HEK293 (cell line): ENCODE results near the gene SKP2.
A peak's percentile ranks its signal among the peaks of the same experiment; 100 is the strongest.

ENCODE experiments used
- HOXA7 ChIP-seq: sonication (generic); formaldehyde crosslinking; IDR thresholded peaks from 2 replicates; pipeline ENCODE4 v1.8.1; 2022; ENCODE audit warnings: missing genetic modification reagents, borderline replicate concordance
- MEIS1 ChIP-seq: sonication (generic); formaldehyde crosslinking; IDR thresholded peaks from 2 replicates; pipeline ENCODE4 v1.8.1; 2022; ENCODE audit warnings: missing genetic modification reagents, mild to moderate bottlenecking, borderline replicate concordance
- OSR2 ChIP-seq: fragments of 450-650 bp; formaldehyde crosslinking; IDR thresholded peaks from 2 replicates; pipeline ENCODE4 v1.5.1; 2016; ENCODE audit warnings: missing biosample characterization, missing genetic modification characterization
- REPIN1 ChIP-seq: fragments of 450-650 bp; formaldehyde crosslinking; IDR thresholded peaks from 2 replicates; pipeline ENCODE4 v1.5.1; 2017; ENCODE audit warnings: missing biosample characterization, missing genetic modification characterization, low read depth
- SALL2 ChIP-seq: fragments of 450-650 bp; formaldehyde crosslinking; IDR thresholded peaks from 2 replicates; pipeline ENCODE4 v1.5.0; 2017; ENCODE audit warnings: missing biosample characterization, mild to moderate bottlenecking, missing genetic modification characterization, borderline replicate concordance
- ZBTB17 ChIP-seq: fragments of 450-650 bp; formaldehyde crosslinking; IDR thresholded peaks from 2 replicates; pipeline ENCODE4 v1.5.1; 2016; ENCODE audit warnings: missing biosample characterization, missing genetic modification characterization
- ZBTB21 ChIP-seq: fragments of 450-650 bp; formaldehyde crosslinking; IDR thresholded peaks from 2 replicates; pipeline ENCODE4 v1.5.1; 2017; ENCODE audit warnings: missing biosample characterization, missing genetic modification characterization
- ZEB2 ChIP-seq: fragments of 450-650 bp; formaldehyde crosslinking; IDR thresholded peaks from 2 replicates; pipeline ENCODE4 v1.5.1; 2016; ENCODE audit warnings: missing biosample characterization, missing genetic modification characterization
- ZFP3 ChIP-seq: fragments of 450-650 bp; formaldehyde crosslinking; IDR thresholded peaks from 2 replicates; pipeline ENCODE4 v1.5.1; 2016; ENCODE audit warnings: low read depth, missing biosample characterization, missing genetic modification characterization
- ZNF10 ChIP-seq: fragments of 450-650 bp; formaldehyde crosslinking; IDR thresholded peaks from 2 replicates; pipeline ENCODE4 v1.5.1; 2017; ENCODE audit warnings: missing biosample characterization, missing genetic modification characterization
- ZNF133 ChIP-seq: fragments of 450-650 bp; formaldehyde crosslinking; IDR thresholded peaks from 2 replicates; pipeline ENCODE4 v1.5.1; 2016; ENCODE audit warnings: missing biosample characterization, missing genetic modification characterization
- ZNF214 ChIP-seq: fragments of 450-650 bp; formaldehyde crosslinking; IDR thresholded peaks from 2 replicates; pipeline ENCODE4 v1.5.1; 2017; ENCODE audit warnings: missing biosample characterization, mild to moderate bottlenecking, missing genetic modification characterization, borderline replicate concordance
- ZNF292 ChIP-seq: fragments of 450-650 bp; formaldehyde crosslinking; IDR thresholded peaks from 2 replicates; pipeline ENCODE4 v1.5.1; 2016; ENCODE audit warnings: low read depth, missing biosample characterization, missing genetic modification characterization, borderline replicate concordance
- ZNF302 ChIP-seq: fragments of 450-650 bp; formaldehyde crosslinking; IDR thresholded peaks from 2 replicates; pipeline ENCODE4 v1.5.1; 2016; ENCODE audit warnings: missing biosample characterization, missing genetic modification characterization, low read depth
- ZNF37A ChIP-seq: fragments of 450-650 bp; IDR thresholded peaks from 2 replicates; pipeline ENCODE4 v1.5.1; 2018; ENCODE audit warnings: missing biosample characterization, missing genetic modification characterization
- ZNF549 ChIP-seq: fragments of 450-650 bp; IDR thresholded peaks from 2 replicates; pipeline ENCODE4 v1.5.1; 2018; ENCODE audit warnings: missing biosample characterization, missing genetic modification characterization, mild to moderate bottlenecking, inconsistent platforms, moderate library complexity
- ZNF585B ChIP-seq: fragments of 450-650 bp; formaldehyde crosslinking; IDR thresholded peaks from 2 replicates; pipeline ENCODE4 v1.5.1; 2016; ENCODE audit warnings: missing biosample characterization, missing genetic modification characterization
- ZNF610 ChIP-seq: fragments of 450-650 bp; formaldehyde crosslinking; IDR thresholded peaks from 2 replicates; pipeline ENCODE4 v1.5.1; 2016; ENCODE audit warnings: missing biosample characterization, missing genetic modification characterization, borderline replicate concordance
- ZNF776 ChIP-seq: fragments of 450-650 bp; formaldehyde crosslinking; IDR thresholded peaks from 2 replicates; pipeline ENCODE4 v1.5.0; 2017; ENCODE audit warnings: missing biosample characterization, missing genetic modification characterization, borderline replicate concordance
- ZXDB ChIP-seq: fragments of 450-650 bp; formaldehyde crosslinking; IDR thresholded peaks from 2 replicates; pipeline ENCODE4 v1.5.1; 2016; ENCODE audit warnings: missing biosample characterization, missing genetic modification characterization
- TF ChIP-seq, protein P1 (sequence below): fragments of 450-650 bp; formaldehyde crosslinking; IDR thresholded peaks from 2 replicates; pipeline ENCODE4 v1.5.1; 2016; ENCODE audit warnings: missing biosample characterization, missing genetic modification characterization, borderline replicate concordance
- TF ChIP-seq, protein P2 (sequence below): fragments of 450-650 bp; formaldehyde crosslinking; IDR thresholded peaks from 2 replicates; pipeline ENCODE4 v1.5.1; 2016; ENCODE audit warnings: missing biosample characterization, missing genetic modification characterization
- TF ChIP-seq, protein P3 (sequence below): fragments of 450-650 bp; formaldehyde crosslinking; IDR thresholded peaks from 2 replicates; pipeline ENCODE4 v1.5.1; 2016; ENCODE audit warnings: missing biosample characterization, missing genetic modification characterization
- TF ChIP-seq, protein P4 (sequence below): fragments of 450-650 bp; formaldehyde crosslinking; conservative IDR thresholded peaks from 2 replicates; pipeline ENCODE4 v1.5.1; 2016; ENCODE audit warnings: low read depth, missing biosample characterization, missing genetic modification characterization

Gene SKP2

DNA sequence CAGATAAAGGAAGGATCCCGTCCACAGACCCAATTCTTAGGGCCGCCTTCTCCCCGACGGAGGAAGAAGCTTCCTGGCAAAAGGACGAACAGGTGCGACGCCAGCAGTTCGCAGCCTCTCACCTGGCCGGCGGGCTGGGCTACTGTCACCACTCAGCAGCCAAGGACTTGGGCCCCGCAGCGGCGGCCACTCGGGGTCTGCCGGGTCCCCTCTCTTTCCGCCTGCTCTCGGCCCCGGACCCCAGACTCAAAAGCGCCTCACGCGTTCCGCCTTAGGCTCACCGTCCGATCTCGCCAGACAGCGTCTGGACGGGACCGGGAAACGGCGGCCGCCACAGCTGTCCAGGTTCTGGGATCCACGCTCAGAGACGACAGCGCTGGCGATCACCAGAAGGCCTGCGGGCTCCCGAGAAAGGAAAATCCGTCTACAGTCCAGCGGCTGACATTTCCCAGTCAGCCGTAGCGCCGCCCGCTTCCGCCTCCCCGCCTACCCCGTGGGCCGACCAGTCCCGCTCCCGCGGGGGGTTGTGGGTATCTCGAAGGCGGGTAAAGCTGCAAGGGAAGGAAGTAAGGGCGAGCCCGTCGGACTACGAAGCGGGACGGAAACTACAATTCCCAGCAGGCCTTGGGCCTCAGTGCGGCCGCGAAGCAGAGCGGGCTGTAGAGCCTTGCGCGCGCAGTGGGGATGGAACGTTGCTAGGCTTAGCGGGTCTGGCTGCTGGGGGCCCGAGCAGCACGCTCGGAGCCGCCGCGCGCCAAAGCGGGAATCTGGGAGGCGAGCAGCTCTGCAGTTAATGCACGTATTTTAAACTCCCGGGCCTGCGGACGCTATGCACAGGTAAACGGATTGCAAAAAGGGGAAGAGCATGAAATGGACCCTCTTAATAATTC lies at the start of gene SKP2, which contains the start of gene LMBRD2 (continued):
- TF ChIP-seq, protein P1, sequence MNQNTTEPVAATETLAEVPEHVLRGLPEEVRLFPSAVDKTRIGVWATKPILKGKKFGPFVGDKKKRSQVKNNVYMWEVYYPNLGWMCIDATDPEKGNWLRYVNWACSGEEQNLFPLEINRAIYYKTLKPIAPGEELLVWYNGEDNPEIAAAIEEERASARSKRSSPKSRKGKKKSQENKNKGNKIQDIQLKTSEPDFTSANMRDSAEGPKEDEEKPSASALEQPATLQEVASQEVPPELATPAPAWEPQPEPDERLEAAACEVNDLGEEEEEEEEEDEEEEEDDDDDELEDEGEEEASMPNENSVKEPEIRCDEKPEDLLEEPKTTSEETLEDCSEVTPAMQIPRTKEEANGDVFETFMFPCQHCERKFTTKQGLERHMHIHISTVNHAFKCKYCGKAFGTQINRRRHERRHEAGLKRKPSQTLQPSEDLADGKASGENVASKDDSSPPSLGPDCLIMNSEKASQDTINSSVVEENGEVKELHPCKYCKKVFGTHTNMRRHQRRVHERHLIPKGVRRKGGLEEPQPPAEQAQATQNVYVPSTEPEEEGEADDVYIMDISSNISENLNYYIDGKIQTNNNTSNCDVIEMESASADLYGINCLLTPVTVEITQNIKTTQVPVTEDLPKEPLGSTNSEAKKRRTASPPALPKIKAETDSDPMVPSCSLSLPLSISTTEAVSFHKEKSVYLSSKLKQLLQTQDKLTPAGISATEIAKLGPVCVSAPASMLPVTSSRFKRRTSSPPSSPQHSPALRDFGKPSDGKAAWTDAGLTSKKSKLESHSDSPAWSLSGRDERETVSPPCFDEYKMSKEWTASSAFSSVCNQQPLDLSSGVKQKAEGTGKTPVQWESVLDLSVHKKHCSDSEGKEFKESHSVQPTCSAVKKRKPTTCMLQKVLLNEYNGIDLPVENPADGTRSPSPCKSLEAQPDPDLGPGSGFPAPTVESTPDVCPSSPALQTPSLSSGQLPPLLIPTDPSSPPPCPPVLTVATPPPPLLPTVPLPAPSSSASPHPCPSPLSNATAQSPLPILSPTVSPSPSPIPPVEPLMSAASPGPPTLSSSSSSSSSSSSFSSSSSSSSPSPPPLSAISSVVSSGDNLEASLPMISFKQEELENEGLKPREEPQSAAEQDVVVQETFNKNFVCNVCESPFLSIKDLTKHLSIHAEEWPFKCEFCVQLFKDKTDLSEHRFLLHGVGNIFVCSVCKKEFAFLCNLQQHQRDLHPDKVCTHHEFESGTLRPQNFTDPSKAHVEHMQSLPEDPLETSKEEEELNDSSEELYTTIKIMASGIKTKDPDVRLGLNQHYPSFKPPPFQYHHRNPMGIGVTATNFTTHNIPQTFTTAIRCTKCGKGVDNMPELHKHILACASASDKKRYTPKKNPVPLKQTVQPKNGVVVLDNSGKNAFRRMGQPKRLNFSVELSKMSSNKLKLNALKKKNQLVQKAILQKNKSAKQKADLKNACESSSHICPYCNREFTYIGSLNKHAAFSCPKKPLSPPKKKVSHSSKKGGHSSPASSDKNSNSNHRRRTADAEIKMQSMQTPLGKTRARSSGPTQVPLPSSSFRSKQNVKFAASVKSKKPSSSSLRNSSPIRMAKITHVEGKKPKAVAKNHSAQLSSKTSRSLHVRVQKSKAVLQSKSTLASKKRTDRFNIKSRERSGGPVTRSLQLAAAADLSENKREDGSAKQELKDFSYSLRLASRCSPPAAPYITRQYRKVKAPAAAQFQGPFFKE (tag by site-specific recombination): no peak
- TF ChIP-seq ZBTB17: peak; percentile 99
- TF ChIP-seq, protein P2, sequence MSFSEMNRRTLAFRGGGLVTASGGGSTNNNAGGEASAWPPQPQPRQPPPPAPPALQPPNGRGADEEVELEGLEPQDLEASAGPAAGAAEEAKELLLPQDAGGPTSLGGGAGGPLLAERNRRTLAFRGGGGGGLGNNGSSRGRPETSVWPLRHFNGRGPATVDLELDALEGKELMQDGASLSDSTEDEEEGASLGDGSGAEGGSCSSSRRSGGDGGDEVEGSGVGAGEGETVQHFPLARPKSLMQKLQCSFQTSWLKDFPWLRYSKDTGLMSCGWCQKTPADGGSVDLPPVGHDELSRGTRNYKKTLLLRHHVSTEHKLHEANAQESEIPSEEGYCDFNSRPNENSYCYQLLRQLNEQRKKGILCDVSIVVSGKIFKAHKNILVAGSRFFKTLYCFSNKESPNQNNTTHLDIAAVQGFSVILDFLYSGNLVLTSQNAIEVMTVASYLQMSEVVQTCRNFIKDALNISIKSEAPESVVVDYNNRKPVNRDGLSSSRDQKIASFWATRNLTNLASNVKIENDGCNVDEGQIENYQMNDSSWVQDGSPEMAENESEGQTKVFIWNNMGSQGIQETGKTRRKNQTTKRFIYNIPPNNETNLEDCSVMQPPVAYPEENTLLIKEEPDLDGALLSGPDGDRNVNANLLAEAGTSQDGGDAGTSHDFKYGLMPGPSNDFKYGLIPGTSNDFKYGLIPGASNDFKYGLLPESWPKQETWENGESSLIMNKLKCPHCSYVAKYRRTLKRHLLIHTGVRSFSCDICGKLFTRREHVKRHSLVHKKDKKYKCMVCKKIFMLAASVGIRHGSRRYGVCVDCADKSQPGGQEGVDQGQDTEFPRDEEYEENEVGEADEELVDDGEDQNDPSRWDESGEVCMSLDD (tag by site-specific recombination): no peak; the same call in 1 of the 2 replicates
- peak; percentile 85 for TF ChIP-seq ZEB2 (tag by site-specific recombination)
- no peak for TF ChIP-seq ZNF292 (tag by site-specific recombination)
- TF ChIP-seq ZXDB (tag by site-specific recombination): peak; percentile 95
- TF ChIP-seq MEIS1 (CRISPR knock-in tag): no peak
- TF ChIP-seq OSR2 (tag by site-specific recombination): no peak
- peak; percentile 74 for TF ChIP-seq ZNF610 (tag by site-specific recombination)
- no peak for TF ChIP-seq ZNF10 (tag by site-specific recombination)
- TF ChIP-seq, protein P3, sequence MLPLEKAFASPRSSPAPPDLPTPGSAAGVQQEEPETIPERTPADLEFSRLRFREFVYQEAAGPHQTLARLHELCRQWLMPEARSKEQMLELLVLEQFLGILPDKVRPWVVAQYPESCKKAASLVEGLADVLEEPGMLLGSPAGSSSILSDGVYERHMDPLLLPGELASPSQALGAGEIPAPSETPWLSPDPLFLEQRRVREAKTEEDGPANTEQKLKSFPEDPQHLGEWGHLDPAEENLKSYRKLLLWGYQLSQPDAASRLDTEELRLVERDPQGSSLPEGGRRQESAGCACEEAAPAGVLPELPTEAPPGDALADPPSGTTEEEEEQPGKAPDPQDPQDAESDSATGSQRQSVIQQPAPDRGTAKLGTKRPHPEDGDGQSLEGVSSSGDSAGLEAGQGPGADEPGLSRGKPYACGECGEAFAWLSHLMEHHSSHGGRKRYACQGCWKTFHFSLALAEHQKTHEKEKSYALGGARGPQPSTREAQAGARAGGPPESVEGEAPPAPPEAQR: no peak
- no peak for TF ChIP-seq REPIN1 (tag by site-specific recombination)
- 0 out of 2 replicates have a peak, but pooled peaks have one; percentile 16 for TF ChIP-seq ZNF585B (tag by site-specific recombination)
- no peak for TF ChIP-seq ZNF549 (tag by site-specific recombination)
- TF ChIP-seq ZNF302 (tag by site-specific recombination): no peak
- TF ChIP-seq ZNF37A (tag by site-specific recombination): no peak
- no peak for TF ChIP-seq HOXA7 (CRISPR knock-in tag)
- no peak for TF ChIP-seq ZNF214 (tag by site-specific recombination)
- no peak for TF ChIP-seq ZFP3 (tag by site-specific recombination)
- TF ChIP-seq, protein P4, sequence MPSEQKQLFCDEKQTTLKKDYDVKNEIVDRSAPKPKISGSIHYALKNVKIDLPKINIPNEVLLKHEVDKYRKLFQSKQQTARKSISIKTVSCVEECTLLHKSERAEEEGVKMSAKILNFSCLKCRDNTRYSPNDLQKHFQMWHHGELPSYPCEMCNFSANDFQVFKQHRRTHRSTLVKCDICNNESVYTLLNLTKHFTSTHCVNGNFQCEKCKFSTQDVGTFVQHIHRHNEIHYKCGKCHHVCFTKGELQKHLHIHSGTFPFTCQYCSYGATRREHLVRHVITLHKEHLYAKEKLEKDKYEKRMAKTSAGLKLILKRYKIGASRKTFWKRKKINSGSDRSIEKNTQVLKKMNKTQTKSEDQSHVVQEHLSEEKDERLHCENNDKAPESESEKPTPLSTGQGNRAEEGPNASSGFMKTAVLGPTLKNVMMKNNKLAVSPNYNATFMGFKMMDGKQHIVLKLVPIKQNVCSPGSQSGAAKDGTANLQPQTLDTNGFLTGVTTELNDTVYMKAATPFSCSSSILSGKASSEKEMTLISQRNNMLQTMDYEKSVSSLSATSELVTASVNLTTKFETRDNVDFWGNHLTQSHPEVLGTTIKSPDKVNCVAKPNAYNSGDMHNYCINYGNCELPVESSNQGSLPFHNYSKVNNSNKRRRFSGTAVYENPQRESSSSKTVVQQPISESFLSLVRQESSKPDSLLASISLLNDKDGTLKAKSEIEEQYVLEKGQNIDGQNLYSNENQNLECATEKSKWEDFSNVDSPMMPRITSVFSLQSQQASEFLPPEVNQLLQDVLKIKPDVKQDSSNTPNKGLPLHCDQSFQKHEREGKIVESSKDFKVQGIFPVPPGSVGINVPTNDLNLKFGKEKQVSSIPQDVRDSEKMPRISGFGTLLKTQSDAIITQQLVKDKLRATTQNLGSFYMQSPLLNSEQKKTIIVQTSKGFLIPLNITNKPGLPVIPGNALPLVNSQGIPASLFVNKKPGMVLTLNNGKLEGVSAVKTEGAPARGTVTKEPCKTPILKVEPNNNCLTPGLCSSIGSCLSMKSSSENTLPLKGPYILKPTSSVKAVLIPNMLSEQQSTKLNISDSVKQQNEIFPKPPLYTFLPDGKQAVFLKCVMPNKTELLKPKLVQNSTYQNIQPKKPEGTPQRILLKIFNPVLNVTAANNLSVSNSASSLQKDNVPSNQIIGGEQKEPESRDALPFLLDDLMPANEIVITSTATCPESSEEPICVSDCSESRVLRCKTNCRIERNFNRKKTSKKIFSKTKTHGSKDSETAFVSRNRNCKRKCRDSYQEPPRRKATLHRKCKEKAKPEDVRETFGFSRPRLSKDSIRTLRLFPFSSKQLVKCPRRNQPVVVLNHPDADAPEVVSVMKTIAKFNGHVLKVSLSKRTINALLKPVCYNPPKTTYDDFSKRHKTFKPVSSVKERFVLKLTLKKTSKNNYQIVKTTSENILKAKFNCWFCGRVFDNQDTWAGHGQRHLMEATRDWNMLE: peak; percentile 42; the same call in 1 of the 2 replicates
- TF ChIP-seq ZBTB21 (tag by site-specific recombination): no peak
- no peak for TF ChIP-seq ZNF776 (tag by site-specific recombination)
- TF ChIP-seq SALL2: no peak
- TF ChIP-seq ZNF133 (tag by site-specific recombination): no peak
